HepG2 (cell line): ENCODE data around the gene DIPK1A. TPM values are rescaled to one million over a fixed set of nuclear protein-coding genes. Genes with fewer than 3 reads are reported as not detected.

Experiments used
- CEBPB ChIP-seq: IDR thresholded peaks from 2 replicates; pipeline ENCODE4 v1.6.1; 2011; ENCODE audit warnings: low read depth, low read length, improper control_type of control experiment, borderline replicate concordance
- EHMT2 ChIP-seq: fragments of 200-600 bp; sonication (generic); IDR thresholded peaks from 2 replicates; pipeline ENCODE4 v1.7.0; 2017; ENCODE audit warnings: antibody characterized with exemption, low read depth, low read length, borderline replicate concordance
- HOXA3 ChIP-seq: sonication (generic); formaldehyde crosslinking; IDR thresholded peaks from 2 replicates; pipeline ENCODE4 v1.5.0; 2020; ENCODE audit warnings: missing genetic modification reagents
- MEIS2 ChIP-seq: sonication (generic); formaldehyde crosslinking; IDR thresholded peaks from 2 replicates; pipeline ENCODE4 v1.9.0; 2021; ENCODE audit warnings: mild to moderate bottlenecking, missing genetic modification reagents
- PBX2 ChIP-seq: IDR thresholded peaks from 2 replicates; pipeline ENCODE4 v1.6.1; 2016; ENCODE audit warnings: control low read depth
- POGK ChIP-seq: sonication (generic); formaldehyde crosslinking; conservative IDR thresholded peaks from 2 replicates; pipeline ENCODE4 v1.8.0; 2022; ENCODE audit warnings: mild to moderate bottlenecking, moderate library complexity, missing genetic modification reagents
- PPARG ChIP-seq: conservative IDR thresholded peaks from 2 replicates; pipeline ENCODE4 v1.6.1; 2016; ENCODE audit warnings: missing biosample characterization, missing genetic modification reagents
- SAP130 ChIP-seq: IDR thresholded peaks from 2 replicates; pipeline ENCODE4 v1.6.1; 2016; ENCODE audit warnings: low read depth
- SUZ12 ChIP-seq: fragments of 150-350 bp; IDR thresholded peaks from 2 replicates; pipeline ENCODE4 v1.6.1; 2014; ENCODE audit warnings: low read depth, low read length
- TIGD3 ChIP-seq: sonication (generic); formaldehyde crosslinking; IDR thresholded peaks from 2 replicates; pipeline ENCODE4 v1.5.1; 2020; ENCODE audit warnings: mild to moderate bottlenecking, missing genetic modification reagents, borderline replicate concordance
- ZNF121 ChIP-seq: sonication (generic); formaldehyde crosslinking; IDR thresholded peaks from 2 replicates; pipeline ENCODE4 v1.5.0; 2020; ENCODE audit warnings: mild to moderate bottlenecking, missing genetic modification reagents
- polyA plus RNA-seq, 8 experiments: library from polyadenylated mRNA; depleted of rRNA in 3 of 8; stranded (reverse) in 7 of 8; unstranded in 1 of 8; fragments of >200 nt; fragmentation: Illumina TruSeq in 4 of 8; extraction: Trizol in 4 of 8; gene quantifications; 2 replicates each; pipeline versions ENCODE4 v1.2.1 to v1.2.3, GENCODE V29; 2011 to 2016; ENCODE audit warnings: low read depth in 4 of 8, missing spikeins in 1 of 8, mixed read lengths in 1 of 8; ENCODE audit not compliant: insufficient read depth in 1 of 8
- total RNA-seq, 5 experiments: library from RNA; depleted of rRNA; stranded (reverse); fragments of >200 nt; fragmentation: Illumina TruSeq; extraction: Trizol; gene quantifications; 2 replicates each; pipeline ENCODE4 v1.2.3, GENCODE V29; 2016; ENCODE audit warnings: low read depth in 1 of 5
- TF ChIP-seq, protein P1 (sequence below): sonication (generic); formaldehyde crosslinking; IDR thresholded peaks from 2 replicates; pipeline ENCODE4 v1.4.0; 2020; ENCODE audit warnings: mild to moderate bottlenecking, missing genetic modification reagents
- TF ChIP-seq, protein P2 (sequence below): sonication (generic); formaldehyde crosslinking; IDR thresholded peaks from 2 replicates; pipeline ENCODE4 v1.4.0; 2020; ENCODE audit warnings: mild to moderate bottlenecking, missing genetic modification reagents, borderline replicate concordance
- TF ChIP-seq, protein P3 (sequence below), 2 experiments: sonication (generic) in 1 of 2; formaldehyde crosslinking in 1 of 2; IDR thresholded peaks; 2 replicates each; pipeline versions ENCODE4 v1.4.0 to v1.6.1; 2018 to 2020; ENCODE audit warnings: missing genetic modification reagents in 2 of 2, borderline replicate concordance in 1 of 2, low read depth in 1 of 2, mild to moderate bottlenecking in 1 of 2, missing biosample characterization in 1 of 2
- TF ChIP-seq, protein P4 (sequence below): sonication (generic); formaldehyde crosslinking; IDR thresholded peaks from 2 replicates; pipeline ENCODE4 v1.4.0; 2020; ENCODE audit warnings: missing genetic modification reagents

DIPK1A gene
- total and polyA plus RNA-seq, 2 of the 13 experiments (the other 11 are each of a cell fraction or from before 2014, with no cell fraction given) = 8.4 TPM

- TF ChIP-seq, protein P1, sequence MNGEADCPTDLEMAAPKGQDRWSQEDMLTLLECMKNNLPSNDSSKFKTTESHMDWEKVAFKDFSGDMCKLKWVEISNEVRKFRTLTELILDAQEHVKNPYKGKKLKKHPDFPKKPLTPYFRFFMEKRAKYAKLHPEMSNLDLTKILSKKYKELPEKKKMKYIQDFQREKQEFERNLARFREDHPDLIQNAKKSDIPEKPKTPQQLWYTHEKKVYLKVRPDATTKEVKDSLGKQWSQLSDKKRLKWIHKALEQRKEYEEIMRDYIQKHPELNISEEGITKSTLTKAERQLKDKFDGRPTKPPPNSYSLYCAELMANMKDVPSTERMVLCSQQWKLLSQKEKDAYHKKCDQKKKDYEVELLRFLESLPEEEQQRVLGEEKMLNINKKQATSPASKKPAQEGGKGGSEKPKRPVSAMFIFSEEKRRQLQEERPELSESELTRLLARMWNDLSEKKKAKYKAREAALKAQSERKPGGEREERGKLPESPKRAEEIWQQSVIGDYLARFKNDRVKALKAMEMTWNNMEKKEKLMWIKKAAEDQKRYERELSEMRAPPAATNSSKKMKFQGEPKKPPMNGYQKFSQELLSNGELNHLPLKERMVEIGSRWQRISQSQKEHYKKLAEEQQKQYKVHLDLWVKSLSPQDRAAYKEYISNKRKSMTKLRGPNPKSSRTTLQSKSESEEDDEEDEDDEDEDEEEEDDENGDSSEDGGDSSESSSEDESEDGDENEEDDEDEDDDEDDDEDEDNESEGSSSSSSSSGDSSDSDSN (CRISPR knock-in tag) = no peak
- TF ChIP-seq SUZ12 (no peak), SAP130 (peak; percentile 58), PBX2 (CRISPR knock-in tag) (peak; percentile 58; the same call in 1 of the 2 replicates), POGK (CRISPR knock-in tag) (no peak), HOXA3 (CRISPR knock-in tag) (peak; percentile 37; the same call in 1 of the 2 replicates), CEBPB (peak; percentile 88), EHMT2 (no peak; the same call in 1 of the 2 replicates), ZNF121 (CRISPR knock-in tag) (no peak), PPARG (no peak), MEIS2 (peak; percentile 35; the same call in 1 of the 2 replicates), TIGD3 (CRISPR knock-in tag) (no peak)
- TF ChIP-seq, protein P2, sequence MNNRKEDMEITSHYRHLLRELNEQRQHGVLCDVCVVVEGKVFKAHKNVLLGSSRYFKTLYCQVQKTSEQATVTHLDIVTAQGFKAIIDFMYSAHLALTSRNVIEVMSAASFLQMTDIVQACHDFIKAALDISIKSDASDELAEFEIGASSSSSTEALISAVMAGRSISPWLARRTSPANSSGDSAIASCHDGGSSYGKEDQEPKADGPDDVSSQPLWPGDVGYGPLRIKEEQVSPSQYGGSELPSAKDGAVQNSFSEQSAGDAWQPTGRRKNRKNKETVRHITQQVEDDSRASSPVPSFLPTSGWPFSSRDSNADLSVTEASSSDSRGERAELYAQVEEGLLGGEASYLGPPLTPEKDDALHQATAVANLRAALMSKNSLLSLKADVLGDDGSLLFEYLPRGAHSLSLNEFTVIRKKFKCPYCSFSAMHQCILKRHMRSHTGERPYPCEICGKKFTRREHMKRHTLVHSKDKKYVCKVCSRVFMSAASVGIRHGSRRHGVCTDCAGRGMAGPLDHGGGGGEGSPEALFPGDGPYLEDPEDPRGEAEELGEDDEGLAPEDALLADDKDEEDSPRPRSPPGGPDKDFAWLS (CRISPR knock-in tag) = no peak
- TF ChIP-seq, protein P3, sequence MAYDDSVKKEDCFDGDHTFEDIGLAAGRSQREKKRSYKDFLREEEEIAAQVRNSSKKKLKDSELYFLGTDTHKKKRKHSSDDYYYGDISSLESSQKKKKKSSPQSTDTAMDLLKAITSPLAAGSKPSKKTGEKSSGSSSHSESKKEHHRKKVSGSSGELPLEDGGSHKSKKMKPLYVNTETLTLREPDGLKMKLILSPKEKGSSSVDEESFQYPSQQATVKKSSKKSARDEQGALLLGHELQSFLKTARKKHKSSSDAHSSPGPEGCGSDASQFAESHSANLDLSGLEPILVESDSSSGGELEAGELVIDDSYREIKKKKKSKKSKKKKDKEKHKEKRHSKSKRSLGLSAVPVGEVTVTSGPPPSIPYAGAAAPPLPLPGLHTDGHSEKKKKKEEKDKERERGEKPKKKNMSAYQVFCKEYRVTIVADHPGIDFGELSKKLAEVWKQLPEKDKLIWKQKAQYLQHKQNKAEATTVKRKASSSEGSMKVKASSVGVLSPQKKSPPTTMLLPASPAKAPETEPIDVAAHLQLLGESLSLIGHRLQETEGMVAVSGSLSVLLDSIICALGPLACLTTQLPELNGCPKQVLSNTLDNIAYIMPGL (CRISPR knock-in tag; IDR thresholded peaks at IDR 0.05; ENCODE audit: borderline replicate concordance in 1 of 2, low read depth in 1 of 2) = 0 out of 4 replicates have a peak, but pooled peaks of 1 of the 2 experiments have one; percentile 26
- TF ChIP-seq, protein P4, sequence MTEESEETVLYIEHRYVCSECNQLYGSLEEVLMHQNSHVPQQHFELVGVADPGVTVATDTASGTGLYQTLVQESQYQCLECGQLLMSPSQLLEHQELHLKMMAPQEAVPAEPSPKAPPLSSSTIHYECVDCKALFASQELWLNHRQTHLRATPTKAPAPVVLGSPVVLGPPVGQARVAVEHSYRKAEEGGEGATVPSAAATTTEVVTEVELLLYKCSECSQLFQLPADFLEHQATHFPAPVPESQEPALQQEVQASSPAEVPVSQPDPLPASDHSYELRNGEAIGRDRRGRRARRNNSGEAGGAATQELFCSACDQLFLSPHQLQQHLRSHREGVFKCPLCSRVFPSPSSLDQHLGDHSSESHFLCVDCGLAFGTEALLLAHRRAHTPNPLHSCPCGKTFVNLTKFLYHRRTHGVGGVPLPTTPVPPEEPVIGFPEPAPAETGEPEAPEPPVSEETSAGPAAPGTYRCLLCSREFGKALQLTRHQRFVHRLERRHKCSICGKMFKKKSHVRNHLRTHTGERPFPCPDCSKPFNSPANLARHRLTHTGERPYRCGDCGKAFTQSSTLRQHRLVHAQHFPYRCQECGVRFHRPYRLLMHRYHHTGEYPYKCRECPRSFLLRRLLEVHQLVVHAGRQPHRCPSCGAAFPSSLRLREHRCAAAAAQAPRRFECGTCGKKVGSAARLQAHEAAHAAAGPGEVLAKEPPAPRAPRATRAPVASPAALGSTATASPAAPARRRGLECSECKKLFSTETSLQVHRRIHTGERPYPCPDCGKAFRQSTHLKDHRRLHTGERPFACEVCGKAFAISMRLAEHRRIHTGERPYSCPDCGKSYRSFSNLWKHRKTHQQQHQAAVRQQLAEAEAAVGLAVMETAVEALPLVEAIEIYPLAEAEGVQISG (CRISPR knock-in tag) = 0 out of 2 replicates have a peak, but pooled peaks have one; percentile 16
Observed at GRCh38 chr1:92822879-92823278, 138.4 kb downstream of the DIPK1A start (continued).
